K562 (cell line): ENCODE results near the gene GPR37L1. TPM values are rescaled to one million over a fixed set of nuclear protein-coding genes. Genes with fewer than 3 reads are reported as not detected.

Source experiments
- ARHGAP35 ChIP-seq: fragments of 450-650 bp; IDR thresholded peaks from 2 replicates; pipeline ENCODE4 v1.6.1; 2018; ENCODE audit not compliant: partially characterized antibody
- CBX1 ChIP-seq: sonication (generic); IDR thresholded peaks from 2 replicates; pipeline ENCODE4 v1.6.1; 2016; ENCODE audit warnings: antibody characterized with exemption, low read depth, mild to moderate bottlenecking
- CCAR2 ChIP-seq: fragments of 200-400 bp; formaldehyde crosslinking; IDR thresholded peaks from 2 replicates; pipeline ENCODE4 v1.6.1; 2017; ENCODE audit warnings: mild to moderate bottlenecking, low read depth, low read length
- CGGBP1 ChIP-seq: fragments of 250-450 bp; sonication (Bioruptor Pico); IDR thresholded peaks from 2 replicates; pipeline ENCODE4 v1.9.0; 2021; ENCODE audit warnings: mild to moderate bottlenecking
- CREB5 ChIP-seq: fragments of 250-450 bp; sonication (Bioruptor Pico); IDR thresholded peaks from 2 replicates; pipeline ENCODE4 v1.5.0; 2020; ENCODE audit warnings: mild to moderate bottlenecking
- EP400 ChIP-seq: fragments of 450-650 bp; IDR thresholded peaks from 2 replicates; pipeline ENCODE4 v1.6.1; 2017; ENCODE audit warnings: antibody characterized with exemption, mild to moderate bottlenecking, moderate library complexity
- EZH2 ChIP-seq: IDR thresholded peaks from 2 replicates; pipeline ENCODE4 v1.6.1; 2012; ENCODE audit warnings: low read depth, mild to moderate bottlenecking, inconsistent platforms, low read length, borderline replicate concordance
- FOXM1 ChIP-seq, 2 experiments: fragments of 450-650 bp in 1 of 2; sonication (generic) in 1 of 2; formaldehyde crosslinking in 1 of 2; IDR thresholded peaks; 2 replicates each; pipeline versions ENCODE4 v1.6.1 to v1.9.0; 2017 to 2022; ENCODE audit warnings: low read depth in 2 of 2, mild to moderate bottlenecking in 2 of 2, missing genetic modification reagents in 1 of 2, moderate library complexity in 1 of 2
- HMGXB4 ChIP-seq: sonication (generic); formaldehyde crosslinking; IDR thresholded peaks from 2 replicates; pipeline ENCODE4 v1.8.1; 2023; ENCODE audit warnings: mild to moderate bottlenecking, missing genetic modification reagents
- HOXB6 ChIP-seq: fragments of 250-450 bp; sonication (Bioruptor Pico); IDR thresholded peaks from 2 replicates; pipeline ENCODE4 v1.5.1; 2022; ENCODE audit warnings: mild to moderate bottlenecking, borderline replicate concordance
- MXD1 ChIP-seq: fragments of 250-450 bp; sonication (Bioruptor Pico); IDR thresholded peaks from 2 replicates; pipeline ENCODE4 v1.8.0; 2021; ENCODE audit warnings: borderline replicate concordance, mild to moderate bottlenecking, moderate library complexity; ENCODE audit not compliant: poor library complexity, severe bottlenecking
- SIRT6 ChIP-seq: IDR thresholded peaks from one replicate; pipeline ENCODE4 v1.6.1; 2012; ENCODE audit warnings: low read depth, mild to moderate bottlenecking, control low read depth, inconsistent platforms, low read length, moderate library complexity
- SIX5 ChIP-seq, 2 experiments: IDR thresholded peaks; 2 replicates each; pipeline ENCODE4 v1.6.1; 2011; ENCODE audit warnings: low read length in 2 of 2, borderline replicate concordance in 1 of 2, low read depth in 1 of 2, mild to moderate bottlenecking in 1 of 2, moderate library complexity in 1 of 2; ENCODE audit not compliant: insufficient read depth in 1 of 2
- TBL1XR1 ChIP-seq, 2 experiments: IDR thresholded peaks; 2 replicates each; pipeline ENCODE4 v1.6.1; 2012; ENCODE audit warnings: improper control_type of control experiment in 2 of 2, low read length in 2 of 2, mild to moderate bottlenecking in 1 of 2
- TCF3 ChIP-seq: sonication (generic); formaldehyde crosslinking; IDR thresholded peaks from 2 replicates; pipeline ENCODE4 v1.4.0; 2020; ENCODE audit warnings: mild to moderate bottlenecking, missing genetic modification reagents
- VEZF1 ChIP-seq: fragments of 200-800 bp; sonication (Bioruptor generic); IDR thresholded peaks from 2 replicates; pipeline ENCODE4 v1.6.1; 2017; ENCODE audit warnings: missing genetic modification characterization, missing compliant biosample characterization
- ZBTB12 ChIP-seq: fragments of 250-450 bp; sonication (Bioruptor Pico); IDR thresholded peaks from 2 replicates; pipeline ENCODE4 v1.4.0; 2020
- ZNF124 ChIP-seq: sonication (generic); formaldehyde crosslinking; IDR thresholded peaks from 2 replicates; pipeline ENCODE4 v1.8.1; 2022; ENCODE audit warnings: missing genetic modification reagents
- ZNF311 ChIP-seq: fragments of 250-450 bp; sonication (Bioruptor Pico); IDR thresholded peaks from 2 replicates; pipeline ENCODE4 v1.4.0; 2020; ENCODE audit warnings: mild to moderate bottlenecking, moderate library complexity
- polyA plus RNA-seq, 8 experiments: library from polyadenylated mRNA; depleted of rRNA in 4 of 8; stranded (reverse) in 5 of 8; unstranded in 3 of 8; fragments of >200 nt; fragmentation: Nextera tagmentation in 2 of 8; fragmentation: Illumina TruSeq in 1 of 8; extraction: Ambion mirVana in 2 of 8; extraction: Trizol in 1 of 8; gene quantifications; 2 replicates each; pipeline versions ENCODE4 v1.2.1 to v1.2.3, GENCODE V29; 2011 to 2014; ENCODE audit warnings: inconsistent platforms in 1 of 8, missing spikeins in 1 of 8
- total RNA-seq, 7 experiments: library from RNA; depleted of rRNA in 6 of 7; stranded (reverse); fragments of >200 nt in 6 of 7; fragmentation: Illumina TruSeq in 2 of 7; extraction: Trizol in 2 of 7; gene quantifications; 2 replicates each; pipeline versions ENCODE4 v1.2.1 to v1.2.3, GENCODE V29; 2011 to 2021; ENCODE audit warnings: low replicate concordance in 1 of 7

Gene GPR37L1
- total and polyA plus RNA-seq, 9 of the 15 experiments (the other 6 are each of a cell fraction or from before 2014, with no cell fraction given), result not detected

GRCh38 chr1:202158810-202159533, 36.3 kb downstream of the GPR37L1 start (continued):
- TF ChIP-seq SIRT6 (no peak), CGGBP1 (CRISPR knock-in tag) (0 out of 2 replicates have a peak, but pooled peaks have one; percentile 52), EZH2 (no peak), ZBTB12 (CRISPR knock-in tag) (no peak; the same call in 1 of the 2 replicates), CBX1 (peak; percentile 75; the same call in 1 of the 2 replicates), EP400 (peak; percentile 94), FOXM1 (IDR thresholded peaks at IDR 0.05; ENCODE audit: low read depth) (no peak), FOXM1 (CRISPR knock-in tag; IDR thresholded peaks at IDR 0.05; ENCODE audit: low read depth) (no peak), HMGXB4 (no peak), VEZF1 (CRISPR knock-in tag) (peak; percentile 44; the same call in 1 of the 2 replicates), TCF3 (no peak), HOXB6 (no peak), MXD1 (CRISPR knock-in tag) (no peak), ZNF311 (CRISPR knock-in tag) (peak; percentile 70; the same call in 1 of the 2 replicates), SIX5 (IDR thresholded peaks at IDR 0.05; ENCODE audit: borderline replicate concordance in 1 of 2, insufficient read depth in 1 of 2, low read depth in 1 of 2, low read length in 2 of 2) (no peak), CCAR2 (no peak), ZNF124 (CRISPR knock-in tag) (no peak), TBL1XR1 (IDR thresholded peaks at IDR 0.05; ENCODE audit: low read length in 2 of 2) (peak; percentile 55 to 61; a peak in 2 of 4 replicates), ARHGAP35 (no peak), CREB5 (CRISPR knock-in tag) (no peak)
